Effector memory CD4-positive, alpha-beta T cell (primary cell): ENCODE measurements around the gene EIF4E2.
A peak's percentile ranks its signal among the peaks of the same experiment; 100 is the strongest.

ENCODE experiments used
- DNase-seq, 3 donors: peaks; one replicate each; pipeline ENCODE4 v3.0.0-alpha.2; 2020
- H3K27ac ChIP-seq: 2 replicates; pipeline ENCODE4 v1.7.0; 2013; ENCODE audit warnings: mild to moderate bottlenecking, low read length, moderate library complexity; ENCODE audit not compliant: insufficient read depth, poor library complexity, severe bottlenecking
- H3K27me3 ChIP-seq: replicated peaks from 2 replicates; pipeline ENCODE4 v1.7.0; 2013; ENCODE audit warnings: mild to moderate bottlenecking, low read length; ENCODE audit not compliant: insufficient read depth, control insufficient read depth, poor library complexity, severe bottlenecking
- H3K36me3 ChIP-seq: 2 replicates; pipeline ENCODE4 v1.7.0; 2013; ENCODE audit warnings: mild to moderate bottlenecking, low read length, moderate library complexity; ENCODE audit not compliant: control insufficient read depth, insufficient read depth
- H3K4me1 ChIP-seq: 2 replicates; pipeline ENCODE4 v1.7.0; 2013; ENCODE audit warnings: low read length, mild to moderate bottlenecking; ENCODE audit not compliant: control insufficient read depth, insufficient read depth, poor library complexity, severe bottlenecking
- H3K4me3 ChIP-seq: 2 replicates; pipeline ENCODE4 v1.7.0; 2013; ENCODE audit warnings: low read length, low read depth, mild to moderate bottlenecking; ENCODE audit not compliant: insufficient read depth, poor library complexity, severe bottlenecking
- H3K9me3 ChIP-seq: 2 replicates; pipeline ENCODE4 v1.7.0; 2013; ENCODE audit warnings: mild to moderate bottlenecking, low read length, moderate library complexity; ENCODE audit not compliant: control insufficient read depth

Gene EIF4E2

GRCh38 chr2:232543928-232544631 lies 6.4 kb upstream of the EIF4E2 start:
- H3K36me3 ChIP-seq: peaks cover 2% of the 10 kb centered on the region
- H3K9me3 ChIP-seq: no peaks in the 10 kb centered on the region
- no peaks in the 10 kb centered on the region for H3K27me3 ChIP-seq
- no peak for DNase-seq
- H3K4me1 ChIP-seq: peaks cover 7% of the 10 kb centered on the region
- H3K4me3 ChIP-seq: no peak overlapping the region
- H3K27ac ChIP-seq: no peak overlapping the region

GRCh38 chr2:232544674-232545073 lies 5.8 kb upstream of the EIF4E2 start:
- Histone ChIP-seq H3K4me1 (peaks cover 7% of the 10 kb centered on the region), H3K27me3 (no peaks in the 10 kb centered on the region), H3K4me3 (no peak overlapping the region), H3K27ac (no peak overlapping the region), H3K36me3 (peaks cover 2% of the 10 kb centered on the region), H3K9me3 (no peaks in the 10 kb centered on the region)
- no peak for DNase-seq

- no peak overlapping the region for H3K4me3 ChIP-seq
- DNase-seq: no peak
- peaks cover 7% of the 10 kb centered on the region for H3K4me1 ChIP-seq
- no peaks in the 10 kb centered on the region for H3K9me3 ChIP-seq
- H3K27ac ChIP-seq: no peak overlapping the region
- H3K27me3 ChIP-seq: no peaks in the 10 kb centered on the region
- peaks cover 2% of the 10 kb centered on the region for H3K36me3 ChIP-seq
These were observed 4.7 kb upstream of the EIF4E2 start for GRCh38 chr2:232545511-232546375.

GRCh38 chr2:232547991-232548390 lies 2.5 kb upstream of the EIF4E2 start:
- Histone ChIP-seq H3K4me1 (peaks cover 17% of the 10 kb centered on the region), H3K9me3 (no peaks in the 10 kb centered on the region), H3K36me3 (peaks cover 2% of the 10 kb centered on the region), H3K27me3 (no peaks in the 10 kb centered on the region), H3K27ac (no peak overlapping the region), H3K4me3 (no peak overlapping the region)
- DNase-seq: no peak

GRCh38 chr2:232549655-232550353 lies 685 bp upstream of the EIF4E2 start:
- peak overlapping the region; percentile 94 for H3K4me3 ChIP-seq
- no peaks in the 10 kb centered on the region for H3K9me3 ChIP-seq
- H3K27me3 ChIP-seq: no peaks in the 10 kb centered on the region
- peaks cover 2% of the 10 kb centered on the region for H3K36me3 ChIP-seq
- no peak for DNase-seq
- H3K27ac ChIP-seq: peak overlapping the region; percentile 96
- H3K4me1 ChIP-seq: peaks cover 17% of the 10 kb centered on the region

- no peak for DNase-seq
- Histone ChIP-seq H3K4me1 (peaks cover 17% of the 10 kb centered on the region), H3K36me3 (peaks cover 3% of the 10 kb centered on the region), H3K9me3 (no peaks in the 10 kb centered on the region), H3K27me3 (no peaks in the 10 kb centered on the region), H3K27ac (peak overlapping the region; percentile 96), H3K4me3 (peak overlapping the region; percentile 94)
These were observed 755 bp downstream of the EIF4E2 start for GRCh38 chr2:232551250-232551638.

GRCh38 chr2:232551776-232552175 lies 1.3 kb downstream of the EIF4E2 start:
- H3K4me3 ChIP-seq: no peak overlapping the region
- H3K9me3 ChIP-seq: no peaks in the 10 kb centered on the region
- H3K36me3 ChIP-seq: peaks cover 8% of the 10 kb centered on the region
- peak overlapping the region; percentile 96 for H3K27ac ChIP-seq
- no peaks in the 10 kb centered on the region for H3K27me3 ChIP-seq
- no peak for DNase-seq
- peaks cover 17% of the 10 kb centered on the region for H3K4me1 ChIP-seq

GRCh38 chr2:232556426-232556825 lies 5.9 kb downstream of the EIF4E2 start:
- peaks cover 39% of the 10 kb centered on the region for H3K36me3 ChIP-seq
- no peak overlapping the region for H3K27ac ChIP-seq
- no peak for DNase-seq

GRCh38 chr2:232562515-232563151 lies 12.1 kb downstream of the EIF4E2 start:
- no peak overlapping the region for H3K4me3 ChIP-seq
- no peaks in the 10 kb centered on the region for H3K27me3 ChIP-seq
- H3K27ac ChIP-seq: no peak overlapping the region
- no peaks in the 10 kb centered on the region for H3K4me1 ChIP-seq
- no peaks in the 10 kb centered on the region for H3K9me3 ChIP-seq
- H3K36me3 ChIP-seq: peaks cover 65% of the 10 kb centered on the region
- DNase-seq: no peak

More at GRCh38 chr2:232556426-232556825, 5.9 kb downstream of the EIF4E2 start:
- peaks cover 5% of the 10 kb centered on the region for H3K4me1 ChIP-seq
- no peaks in the 10 kb centered on the region for H3K9me3 ChIP-seq
- no peak overlapping the region for H3K4me3 ChIP-seq
- H3K27me3 ChIP-seq: no peaks in the 10 kb centered on the region
